GM21526 (cell line): ENCODE data around the gene C16orf92.

Experiments used
- ATAC-seq: cut with Tn5 transposase; IDR thresholded peaks from one replicate; pipeline ENCODE4 v1.9.1; 2021; ENCODE audit warnings: moderate library complexity; ENCODE audit not compliant: unreplicated experiment, low FRiP score

The C16orf92 gene

GRCh38 chr16:29988346-29989075 is 34.5 kb upstream of the C16orf92 start:
- no peak for ATAC-seq

- ATAC-seq, result no peak
Observed at GRCh38 chr16:29989111-29989858, 33.7 kb upstream of the C16orf92 start.

- no peak for ATAC-seq
Observed at GRCh38 chr16:29990034-29990433, 33.0 kb upstream of the C16orf92 start.

- ATAC-seq, result no peak
Observed at GRCh38 chr16:29990883-29991570, 32.0 kb upstream of the C16orf92 start.

- ATAC-seq, result no peak
Observed at GRCh38 chr16:29991571-29991904, 31.5 kb upstream of the C16orf92 start.

GRCh38 chr16:29992344-29992967 is 30.5 kb upstream of the C16orf92 start:
- ATAC-seq, result no peak

GRCh38 chr16:29993191-29993902 is 29.7 kb upstream of the C16orf92 start:
- no peak for ATAC-seq

- no peak for ATAC-seq
Observed at GRCh38 chr16:29993903-29994599, 28.9 kb upstream of the C16orf92 start.

- ATAC-seq, result no peak
Observed at GRCh38 chr16:29994600-29995323, 28.2 kb upstream of the C16orf92 start.

GRCh38 chr16:29995324-29995910 is 27.6 kb upstream of the C16orf92 start, which contains the start of gene HIRIP3:
Gene HIRIP3, minus strand, starts transcription at chr16:29995617. Its CDS starts 12 bp downstream, at chr16:29995605.
- ATAC-seq, result peak; percentile 36

- peak; percentile 83 for ATAC-seq
Observed at GRCh38 chr16:29995911-29996765, 26.9 kb upstream of the C16orf92 start, which contains the start of gene INO80E. Gene INO80E, plus strand, starts transcription at chr16:29996241. Its CDS starts 70 bp downstream, at chr16:29996311.

GRCh38 chr16:29996766-29997250 is 26.2 kb upstream of the C16orf92 start:
- ATAC-seq, result no peak

- no peak for ATAC-seq
Observed at GRCh38 chr16:29999605-30000004, 23.4 kb upstream of the C16orf92 start.

- ATAC-seq, result no peak
Observed at GRCh38 chr16:30000735-30001631, 22.0 kb upstream of the C16orf92 start.

- ATAC-seq, result no peak
Observed at GRCh38 chr16:30002614-30003346, 20.2 kb upstream of the C16orf92 start.
